Astrocyte (in vitro differentiated cells and primary cell): Measurements from ENCODE around the gene SF1. TPM values are rescaled to one million over a fixed set of nuclear protein-coding genes. Genes with fewer than 3 reads are reported as not detected.

Experiments used
- DNase-seq: peaks from one replicate; pipeline ENCODE4 v3.0.0-alpha.2; 2010; ENCODE audit warnings: low read depth
- FAIRE-seq: peaks from 2 replicates; lab custom pipeline; 2011; peaks lifted over from hg19 to GRCh38; lab: Jason Lieb, UNC
- H2AFZ ChIP-seq: 2 replicates; pipeline ENCODE4 v1.6.0; 2012; ENCODE audit warnings: low read depth, low read length, inconsistent platforms
- H3K27ac ChIP-seq: 2 replicates; pipeline ENCODE4 v1.5.1; 2011; ENCODE audit warnings: low read depth, low read length, inconsistent platforms
- H3K27me3 ChIP-seq: 2 replicates; pipeline ENCODE4 v1.6.0; 2011; ENCODE audit warnings: low read length, inconsistent platforms; ENCODE audit not compliant: insufficient read depth
- H3K36me3 ChIP-seq: 2 replicates; pipeline ENCODE4 v1.5.1; 2011; ENCODE audit warnings: low read length, inconsistent platforms; ENCODE audit not compliant: insufficient read depth
- H3K4me1 ChIP-seq: 2 replicates; pipeline ENCODE4 v1.5.1; 2011; ENCODE audit warnings: low read length, inconsistent platforms; ENCODE audit not compliant: insufficient read depth
- H3K4me2 ChIP-seq: 2 replicates; pipeline ENCODE4 v1.6.0; 2012; ENCODE audit warnings: low read length, inconsistent platforms
- H3K4me3 ChIP-seq: 2 replicates; pipeline ENCODE4 v1.5.1; 2011; ENCODE audit warnings: low read depth, mild to moderate bottlenecking, low read length, inconsistent platforms; ENCODE audit not compliant: insufficient read depth
- H3K79me2 ChIP-seq: 2 replicates; pipeline ENCODE4 v1.6.0; 2012; ENCODE audit warnings: mild to moderate bottlenecking, low read length, inconsistent platforms; ENCODE audit not compliant: insufficient read depth
- H3K9ac ChIP-seq: 2 replicates; pipeline ENCODE4 v1.6.0; 2012; ENCODE audit warnings: mild to moderate bottlenecking, low read length, inconsistent platforms
- H3K9me3 ChIP-seq: 2 replicates; pipeline ENCODE4 v1.5.1; 2012; ENCODE audit warnings: low read depth, mild to moderate bottlenecking, low read length, inconsistent platforms; ENCODE audit not compliant: insufficient read depth
- H4K20me1 ChIP-seq: 2 replicates; pipeline ENCODE4 v1.6.0; 2012; ENCODE audit warnings: low read length, inconsistent platforms; ENCODE audit not compliant: insufficient read depth
- H3K27ac Mint-ChIP-seq: one replicate; pipeline ENCODE4 v1.8.0; 2021; ENCODE audit warnings: mild to moderate bottlenecking, mixed read lengths; ENCODE audit not compliant: unreplicated experiment
- H3K27me3 Mint-ChIP-seq: one replicate; pipeline ENCODE4 v1.8.0; 2021; ENCODE audit warnings: low read depth, mixed read lengths; ENCODE audit not compliant: unreplicated experiment
- H3K36me3 Mint-ChIP-seq: one replicate; pipeline ENCODE4 v1.8.0; 2021; ENCODE audit warnings: low read depth, mixed read lengths; ENCODE audit not compliant: unreplicated experiment
- H3K4me1 Mint-ChIP-seq: one replicate; pipeline ENCODE4 v1.8.0; 2021; ENCODE audit warnings: low read depth, mixed read lengths; ENCODE audit not compliant: unreplicated experiment
- H3K4me3 Mint-ChIP-seq: one replicate; pipeline ENCODE4 v1.8.0; 2021; ENCODE audit warnings: mild to moderate bottlenecking, moderate library complexity, mixed read lengths; ENCODE audit not compliant: unreplicated experiment
- H3K9me3 Mint-ChIP-seq: one replicate; pipeline ENCODE4 v1.8.0; 2021; ENCODE audit warnings: mild to moderate bottlenecking, mixed read lengths; ENCODE audit not compliant: unreplicated experiment
- EZH2 ChIP-seq: IDR thresholded peaks from 2 replicates; pipeline ENCODE4 v1.6.1; 2012; ENCODE audit warnings: mild to moderate bottlenecking, low read length, inconsistent platforms; ENCODE audit not compliant: insufficient read depth
- total RNA-seq: library from RNA; stranded (reverse); gene quantifications from 2 replicates; pipeline ENCODE4 v1.2.1, GENCODE V29; 2021
- TF ChIP-seq, protein P1 (sequence below): IDR thresholded peaks from 2 replicates; pipeline ENCODE4 v1.5.1; 2011; ENCODE audit warnings: low read depth, mild to moderate bottlenecking, inconsistent platforms, low read length, moderate library complexity; ENCODE audit not compliant: insufficient read depth

SF1 gene
- total RNA-seq, 1 donor from 2014 or later = 215 TPM

DNA sequence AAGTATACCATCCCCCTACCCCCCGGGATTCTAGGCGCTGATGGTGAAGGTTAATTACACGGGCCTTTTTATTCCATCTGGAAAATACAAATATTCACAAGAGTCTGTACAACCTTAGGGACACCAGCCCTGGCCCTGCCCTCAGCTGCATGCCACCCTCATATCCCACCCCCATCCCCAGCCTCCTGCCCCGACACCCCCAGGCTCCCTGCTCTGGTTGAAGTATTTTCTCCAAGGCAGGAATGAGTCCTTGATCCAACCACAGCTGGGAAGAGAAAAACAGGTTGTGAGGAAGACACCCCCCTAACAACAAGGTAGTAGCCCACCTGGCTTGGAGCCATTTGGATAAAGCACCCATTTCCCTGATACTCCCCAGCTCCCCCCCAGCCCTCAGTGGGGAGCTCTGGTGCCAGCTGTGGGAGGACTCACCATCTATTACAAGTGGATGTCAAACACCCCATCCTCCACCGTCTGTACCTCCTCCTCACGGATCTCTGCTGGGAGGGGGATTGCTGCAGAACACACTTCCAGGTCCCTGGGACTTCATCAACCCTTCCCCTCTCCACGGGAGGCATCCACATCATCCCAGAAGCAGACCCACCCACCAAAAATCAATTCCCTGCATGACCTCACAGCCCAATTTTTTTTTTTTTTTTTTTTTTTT is 51.3 kb downstream of the SF1 start:
- peaks cover 43% of the 10 kb centered on the region for H3K27me3 Mint-ChIP-seq

DNA sequence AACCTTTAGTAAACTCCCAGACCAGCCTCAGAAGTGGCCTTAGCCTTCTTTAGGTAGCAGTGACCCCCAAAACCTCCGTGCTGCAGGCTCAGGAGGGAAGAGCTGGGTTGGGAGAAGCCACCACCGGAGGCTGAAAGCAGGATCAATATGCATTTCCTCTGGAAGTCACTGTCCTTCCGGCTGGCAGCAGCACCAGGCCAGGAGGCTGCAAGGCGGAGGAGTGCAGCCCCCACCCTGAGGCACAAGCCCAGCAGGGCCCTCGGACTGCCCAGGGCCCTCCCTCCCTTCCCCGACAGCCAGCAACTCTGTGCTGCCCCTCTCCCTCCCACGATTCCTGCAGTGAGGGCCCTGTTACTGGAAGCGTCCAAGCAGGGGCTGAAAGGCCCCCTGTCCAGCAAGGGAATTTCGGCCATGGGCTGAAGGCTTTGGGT is 52.1 kb downstream of the SF1 start:
- Histone ChIP-seq H3K36me3 (no peaks in the 10 kb centered on the region), H3K27ac (no peak overlapping the region), H3K4me2 (no peak overlapping the region), H2AFZ (no peak overlapping the region), H3K9ac (no peak overlapping the region), H3K27me3 (peaks cover 29% of the 10 kb centered on the region), H3K4me1 (peaks cover 3% of the 10 kb centered on the region), H3K79me2 (no peaks in the 10 kb centered on the region), H3K9me3 (no peaks in the 10 kb centered on the region), H3K4me3 (no peak overlapping the region), H4K20me1 (no peaks in the 10 kb centered on the region)
- no peak overlapping the region for H3K4me3 Mint-ChIP-seq
- H3K4me1 Mint-ChIP-seq = no peaks in the 10 kb centered on the region
- H3K9me3 Mint-ChIP-seq = no peaks in the 10 kb centered on the region
- DNase-seq (no peak), FAIRE-seq (no peak)
- H3K27ac Mint-ChIP-seq = no peak overlapping the region
- TF ChIP-seq, protein P1, sequence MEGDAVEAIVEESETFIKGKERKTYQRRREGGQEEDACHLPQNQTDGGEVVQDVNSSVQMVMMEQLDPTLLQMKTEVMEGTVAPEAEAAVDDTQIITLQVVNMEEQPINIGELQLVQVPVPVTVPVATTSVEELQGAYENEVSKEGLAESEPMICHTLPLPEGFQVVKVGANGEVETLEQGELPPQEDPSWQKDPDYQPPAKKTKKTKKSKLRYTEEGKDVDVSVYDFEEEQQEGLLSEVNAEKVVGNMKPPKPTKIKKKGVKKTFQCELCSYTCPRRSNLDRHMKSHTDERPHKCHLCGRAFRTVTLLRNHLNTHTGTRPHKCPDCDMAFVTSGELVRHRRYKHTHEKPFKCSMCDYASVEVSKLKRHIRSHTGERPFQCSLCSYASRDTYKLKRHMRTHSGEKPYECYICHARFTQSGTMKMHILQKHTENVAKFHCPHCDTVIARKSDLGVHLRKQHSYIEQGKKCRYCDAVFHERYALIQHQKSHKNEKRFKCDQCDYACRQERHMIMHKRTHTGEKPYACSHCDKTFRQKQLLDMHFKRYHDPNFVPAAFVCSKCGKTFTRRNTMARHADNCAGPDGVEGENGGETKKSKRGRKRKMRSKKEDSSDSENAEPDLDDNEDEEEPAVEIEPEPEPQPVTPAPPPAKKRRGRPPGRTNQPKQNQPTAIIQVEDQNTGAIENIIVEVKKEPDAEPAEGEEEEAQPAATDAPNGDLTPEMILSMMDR = no peak
- no peak for TF ChIP-seq EZH2
- no peaks in the 10 kb centered on the region for H3K36me3 Mint-ChIP-seq
- H3K27me3 Mint-ChIP-seq = peaks cover 47% of the 10 kb centered on the region

More for the DNA sequence above, 51.3 kb downstream of the SF1 start:
- Histone ChIP-seq H3K27me3 (peaks cover 21% of the 10 kb centered on the region), H3K4me2 (no peak overlapping the region), H3K9me3 (no peaks in the 10 kb centered on the region), H4K20me1 (no peaks in the 10 kb centered on the region), H2AFZ (no peak overlapping the region), H3K79me2 (no peaks in the 10 kb centered on the region), H3K36me3 (no peaks in the 10 kb centered on the region), H3K27ac (no peak overlapping the region), H3K4me1 (peaks cover 3% of the 10 kb centered on the region), H3K4me3 (no peak overlapping the region), H3K9ac (no peak overlapping the region)
- Mint-ChIP-seq H3K36me3 (no peaks in the 10 kb centered on the region), H3K27ac (no peak overlapping the region), H3K4me1 (no peaks in the 10 kb centered on the region), H3K9me3 (no peaks in the 10 kb centered on the region), H3K4me3 (no peak overlapping the region)
- TF ChIP-seq EZH2 = no peak
- TF ChIP-seq, protein P1 = no peak
- DNase-seq (no peak), FAIRE-seq (no peak)

DNA sequence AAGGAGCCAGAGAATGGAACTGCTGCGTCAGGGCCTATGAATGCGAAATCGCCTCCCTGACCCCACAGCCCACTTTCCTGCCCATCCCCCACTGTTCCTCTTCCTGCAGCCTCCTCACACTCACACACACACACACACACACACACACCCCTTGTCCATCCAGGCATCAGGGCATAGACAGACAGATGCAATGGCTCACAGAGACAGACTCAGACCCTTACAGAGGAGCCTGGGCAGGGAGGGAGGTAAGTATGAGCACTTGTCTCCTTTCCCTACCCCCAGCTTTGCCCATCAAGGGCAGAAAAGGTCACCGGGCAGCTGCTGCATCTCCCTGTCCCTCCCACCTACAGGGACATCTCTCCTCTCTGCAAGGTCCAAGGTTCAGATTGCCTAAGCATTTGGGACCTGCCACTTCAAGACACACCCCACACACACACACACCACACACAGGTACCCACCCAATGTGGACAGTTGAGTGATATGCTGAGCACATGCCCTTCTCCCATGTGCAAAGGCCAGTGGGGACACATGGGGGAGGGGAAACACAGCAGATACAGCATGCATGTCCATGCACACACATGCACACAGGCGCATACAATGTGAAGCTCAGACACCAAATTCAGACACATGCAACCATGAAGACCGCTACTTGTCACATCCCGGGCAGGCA is 53.3 kb downstream of the SF1 start:
- H3K27ac ChIP-seq = no peak overlapping the region
- no peak overlapping the region for H3K27ac Mint-ChIP-seq
- no peak overlapping the region for H3K4me3 ChIP-seq
- H3K27me3 Mint-ChIP-seq = peaks cover 51% of the 10 kb centered on the region
- TF ChIP-seq, protein P1 = no peak
- TF ChIP-seq EZH2 = no peak
- H2AFZ ChIP-seq = no peak overlapping the region
- peaks cover 3% of the 10 kb centered on the region for H3K4me1 ChIP-seq
- FAIRE-seq = no peak
- H3K4me3 Mint-ChIP-seq = no peak overlapping the region
- no peaks in the 10 kb centered on the region for H3K4me1 Mint-ChIP-seq
- no peak overlapping the region for H3K4me2 ChIP-seq
- H3K36me3 ChIP-seq = no peaks in the 10 kb centered on the region
- no peaks in the 10 kb centered on the region for H4K20me1 ChIP-seq
- no peak for DNase-seq
- H3K27me3 ChIP-seq = peaks cover 33% of the 10 kb centered on the region
- H3K36me3 Mint-ChIP-seq = no peaks in the 10 kb centered on the region
- no peaks in the 10 kb centered on the region for H3K9me3 Mint-ChIP-seq
- H3K79me2 ChIP-seq = no peaks in the 10 kb centered on the region
- no peak overlapping the region for H3K9ac ChIP-seq
- H3K9me3 ChIP-seq = no peaks in the 10 kb centered on the region
